Keratinocyte (primary cell): ENCODE measurements around the gene LRRC4C.

Experiments used
- EZH2 ChIP-seq: IDR thresholded peaks from one replicate; pipeline ENCODE4 v1.6.1; 2012; ENCODE audit warnings: inconsistent platforms, mild to moderate bottlenecking, low read length, moderate library complexity
- TF ChIP-seq, protein P1 (sequence below), 3 experiments: IDR thresholded peaks in 1 of 3; conservative IDR thresholded peaks in 1 of 3; optimal IDR thresholded peaks in 1 of 3; 2 replicates in 2 of 3; 3 replicates in 1 of 3; pipeline versions ENCODE3 to v1.5.1; 2011; ENCODE audit warnings: low read length in 3 of 3, mild to moderate bottlenecking in 3 of 3, moderate library complexity in 2 of 3, control low read depth in 1 of 3, inconsistent platforms in 1 of 3; ENCODE audit not compliant: insufficient read depth in 2 of 3; ENCODE audit errors: extremely low read depth in 1 of 3

DNA sequence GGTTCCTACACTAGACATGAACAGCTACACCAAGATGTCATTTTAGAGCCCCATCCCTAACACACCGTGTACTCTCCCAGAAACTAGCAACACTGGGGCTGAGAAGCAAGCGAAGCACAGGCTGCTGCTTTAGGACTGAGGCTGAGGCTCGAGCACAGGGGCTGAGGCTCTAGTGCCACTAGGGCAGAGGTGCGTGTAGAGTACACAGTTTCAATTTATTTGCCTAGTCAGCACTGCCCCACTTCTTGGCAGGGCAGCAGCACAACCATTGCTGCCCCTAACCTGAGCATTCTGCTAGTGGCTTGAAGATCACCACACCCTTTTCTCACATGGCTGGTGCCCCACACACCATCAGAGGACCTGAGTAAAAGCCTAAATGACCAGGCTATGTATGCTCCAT lies 713.2 kb downstream of the LRRC4C start:
- TF ChIP-seq EZH2, result no peak
- TF ChIP-seq, protein P1, sequence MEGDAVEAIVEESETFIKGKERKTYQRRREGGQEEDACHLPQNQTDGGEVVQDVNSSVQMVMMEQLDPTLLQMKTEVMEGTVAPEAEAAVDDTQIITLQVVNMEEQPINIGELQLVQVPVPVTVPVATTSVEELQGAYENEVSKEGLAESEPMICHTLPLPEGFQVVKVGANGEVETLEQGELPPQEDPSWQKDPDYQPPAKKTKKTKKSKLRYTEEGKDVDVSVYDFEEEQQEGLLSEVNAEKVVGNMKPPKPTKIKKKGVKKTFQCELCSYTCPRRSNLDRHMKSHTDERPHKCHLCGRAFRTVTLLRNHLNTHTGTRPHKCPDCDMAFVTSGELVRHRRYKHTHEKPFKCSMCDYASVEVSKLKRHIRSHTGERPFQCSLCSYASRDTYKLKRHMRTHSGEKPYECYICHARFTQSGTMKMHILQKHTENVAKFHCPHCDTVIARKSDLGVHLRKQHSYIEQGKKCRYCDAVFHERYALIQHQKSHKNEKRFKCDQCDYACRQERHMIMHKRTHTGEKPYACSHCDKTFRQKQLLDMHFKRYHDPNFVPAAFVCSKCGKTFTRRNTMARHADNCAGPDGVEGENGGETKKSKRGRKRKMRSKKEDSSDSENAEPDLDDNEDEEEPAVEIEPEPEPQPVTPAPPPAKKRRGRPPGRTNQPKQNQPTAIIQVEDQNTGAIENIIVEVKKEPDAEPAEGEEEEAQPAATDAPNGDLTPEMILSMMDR (optimal IDR thresholded peaks at IDR 0.05 in 1 of 3, IDR thresholded peaks at IDR 0.05 in 1 of 3, conservative IDR thresholded peaks at IDR 0.05 in 1 of 3; ENCODE audit: extremely low read depth in 1 of 3, insufficient read depth in 2 of 3, low read length in 3 of 3), result no peak
